Measurements from ENCODE around the gene CAPN13.

DNA sequence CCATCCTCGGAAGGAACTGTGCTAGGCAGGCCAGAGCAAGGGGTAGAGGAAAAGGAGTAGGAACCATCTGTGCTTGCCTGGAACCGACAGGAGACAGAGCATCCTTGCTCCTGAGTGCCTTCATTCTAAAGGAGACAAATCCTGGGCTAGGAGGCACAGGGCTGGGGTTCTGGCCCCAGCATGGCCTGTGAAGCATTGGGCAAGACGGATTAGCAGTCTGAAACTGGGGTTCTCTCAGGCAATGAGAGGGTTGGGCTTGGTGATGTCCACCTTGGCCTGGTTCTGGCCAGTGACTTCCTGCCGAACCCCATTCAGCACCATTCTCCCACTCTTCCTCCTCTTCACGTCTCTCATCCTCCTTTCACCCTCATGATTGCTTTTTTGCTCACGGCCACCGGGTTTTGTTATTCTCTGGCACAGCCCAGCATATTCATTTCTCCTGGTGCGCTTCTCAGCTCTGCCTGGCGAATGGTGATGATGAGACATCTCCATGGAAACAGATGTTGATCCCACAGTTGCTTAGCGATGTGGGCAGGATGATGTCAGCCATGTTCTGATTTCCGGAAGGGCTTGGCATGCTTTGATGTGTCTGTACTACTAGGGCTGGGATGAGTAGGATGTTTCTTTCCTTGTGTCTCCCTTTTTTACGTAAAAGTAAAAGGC, 127.7 kb downstream of the CAPN13 start:
- TF ChIP-seq RFX5 (IDR thresholded peaks at IDR 0.05; ENCODE audit: low read depth, low read length) = 0 out of 2 replicates have a peak, but pooled peaks have one; percentile 31
- TF ChIP-seq, protein P1, sequence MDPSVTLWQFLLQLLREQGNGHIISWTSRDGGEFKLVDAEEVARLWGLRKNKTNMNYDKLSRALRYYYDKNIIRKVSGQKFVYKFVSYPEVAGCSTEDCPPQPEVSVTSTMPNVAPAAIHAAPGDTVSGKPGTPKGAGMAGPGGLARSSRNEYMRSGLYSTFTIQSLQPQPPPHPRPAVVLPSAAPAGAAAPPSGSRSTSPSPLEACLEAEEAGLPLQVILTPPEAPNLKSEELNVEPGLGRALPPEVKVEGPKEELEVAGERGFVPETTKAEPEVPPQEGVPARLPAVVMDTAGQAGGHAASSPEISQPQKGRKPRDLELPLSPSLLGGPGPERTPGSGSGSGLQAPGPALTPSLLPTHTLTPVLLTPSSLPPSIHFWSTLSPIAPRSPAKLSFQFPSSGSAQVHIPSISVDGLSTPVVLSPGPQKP (IDR thresholded peaks at IDR 0.05; ENCODE audit: borderline replicate concordance, low read depth, low read length) = no peak
- TF ChIP-seq, protein P2, sequence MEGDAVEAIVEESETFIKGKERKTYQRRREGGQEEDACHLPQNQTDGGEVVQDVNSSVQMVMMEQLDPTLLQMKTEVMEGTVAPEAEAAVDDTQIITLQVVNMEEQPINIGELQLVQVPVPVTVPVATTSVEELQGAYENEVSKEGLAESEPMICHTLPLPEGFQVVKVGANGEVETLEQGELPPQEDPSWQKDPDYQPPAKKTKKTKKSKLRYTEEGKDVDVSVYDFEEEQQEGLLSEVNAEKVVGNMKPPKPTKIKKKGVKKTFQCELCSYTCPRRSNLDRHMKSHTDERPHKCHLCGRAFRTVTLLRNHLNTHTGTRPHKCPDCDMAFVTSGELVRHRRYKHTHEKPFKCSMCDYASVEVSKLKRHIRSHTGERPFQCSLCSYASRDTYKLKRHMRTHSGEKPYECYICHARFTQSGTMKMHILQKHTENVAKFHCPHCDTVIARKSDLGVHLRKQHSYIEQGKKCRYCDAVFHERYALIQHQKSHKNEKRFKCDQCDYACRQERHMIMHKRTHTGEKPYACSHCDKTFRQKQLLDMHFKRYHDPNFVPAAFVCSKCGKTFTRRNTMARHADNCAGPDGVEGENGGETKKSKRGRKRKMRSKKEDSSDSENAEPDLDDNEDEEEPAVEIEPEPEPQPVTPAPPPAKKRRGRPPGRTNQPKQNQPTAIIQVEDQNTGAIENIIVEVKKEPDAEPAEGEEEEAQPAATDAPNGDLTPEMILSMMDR (conservative IDR thresholded peaks at IDR 0.05; ENCODE audit: low read depth, low read length) = no peak
- no peak for TF ChIP-seq POLR2A (IDR thresholded peaks at IDR 0.05; ENCODE audit: low read depth, low read length)
- no peak for TF ChIP-seq MAFK (IDR thresholded peaks at IDR 0.05; ENCODE audit: low read depth, low read length)
- no peak for TF ChIP-seq MXI1 (IDR thresholded peaks at IDR 0.05; ENCODE audit: borderline replicate concordance, low read depth, low read length)
- no peak for TF ChIP-seq RCOR1 (IDR thresholded peaks at IDR 0.05; ENCODE audit: insufficient replicate concordance, low read length)
- no peak for TF ChIP-seq FOS (IDR thresholded peaks at IDR 0.05; ENCODE audit: low read depth, low read length)
- TF ChIP-seq, protein P3, sequence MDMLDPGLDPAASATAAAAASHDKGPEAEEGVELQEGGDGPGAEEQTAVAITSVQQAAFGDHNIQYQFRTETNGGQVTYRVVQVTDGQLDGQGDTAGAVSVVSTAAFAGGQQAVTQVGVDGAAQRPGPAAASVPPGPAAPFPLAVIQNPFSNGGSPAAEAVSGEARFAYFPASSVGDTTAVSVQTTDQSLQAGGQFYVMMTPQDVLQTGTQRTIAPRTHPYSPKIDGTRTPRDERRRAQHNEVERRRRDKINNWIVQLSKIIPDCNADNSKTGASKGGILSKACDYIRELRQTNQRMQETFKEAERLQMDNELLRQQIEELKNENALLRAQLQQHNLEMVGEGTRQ (IDR thresholded peaks at IDR 0.05; ENCODE audit: low read depth, low read length) = no peak
- TF ChIP-seq RAD21 (IDR thresholded peaks at IDR 0.05; ENCODE audit: low read length) = no peak
- TF ChIP-seq CHD1 (IDR thresholded peaks at IDR 0.05; ENCODE audit: low read depth, low read length) = no peak
- TF ChIP-seq SMC3 (IDR thresholded peaks at IDR 0.05; ENCODE audit: low read depth, low read length) = no peak
- no peak for TF ChIP-seq NFE2L2 (IDR thresholded peaks at IDR 0.05; ENCODE audit: low read depth, low read length)
- TF ChIP-seq CEBPB (IDR thresholded peaks at IDR 0.05; ENCODE audit: low read depth, low read length) = no peak
